Fibroblast of mammary gland (primary cell): ENCODE data around the gene BTBD9.

Experiments used
- DNase-seq: peaks from one replicate; pipeline ENCODE4 v3.0.0-alpha.2; 2010; ENCODE audit warnings: low read depth
- H3K4me3 ChIP-seq: 2 replicates; pipeline ENCODE4 v1.5.1; 2011; ENCODE audit warnings: low read depth, mild to moderate bottlenecking, low read length, moderate library complexity; ENCODE audit not compliant: control insufficient read depth
- CTCF ChIP-seq: conservative IDR thresholded peaks from 2 replicates; pipeline ENCODE4 v1.5.1; 2011; ENCODE audit warnings: low read depth, low read length, inconsistent platforms; ENCODE audit not compliant: control insufficient read depth, insufficient read depth

Gene BTBD9

GRCh38 chr6:38172739-38173410 is 466.9 kb downstream of the BTBD9 start:
- TF ChIP-seq CTCF, result no peak
- H3K4me3 ChIP-seq, result no peak overlapping the region
- no peak for DNase-seq

DNA sequence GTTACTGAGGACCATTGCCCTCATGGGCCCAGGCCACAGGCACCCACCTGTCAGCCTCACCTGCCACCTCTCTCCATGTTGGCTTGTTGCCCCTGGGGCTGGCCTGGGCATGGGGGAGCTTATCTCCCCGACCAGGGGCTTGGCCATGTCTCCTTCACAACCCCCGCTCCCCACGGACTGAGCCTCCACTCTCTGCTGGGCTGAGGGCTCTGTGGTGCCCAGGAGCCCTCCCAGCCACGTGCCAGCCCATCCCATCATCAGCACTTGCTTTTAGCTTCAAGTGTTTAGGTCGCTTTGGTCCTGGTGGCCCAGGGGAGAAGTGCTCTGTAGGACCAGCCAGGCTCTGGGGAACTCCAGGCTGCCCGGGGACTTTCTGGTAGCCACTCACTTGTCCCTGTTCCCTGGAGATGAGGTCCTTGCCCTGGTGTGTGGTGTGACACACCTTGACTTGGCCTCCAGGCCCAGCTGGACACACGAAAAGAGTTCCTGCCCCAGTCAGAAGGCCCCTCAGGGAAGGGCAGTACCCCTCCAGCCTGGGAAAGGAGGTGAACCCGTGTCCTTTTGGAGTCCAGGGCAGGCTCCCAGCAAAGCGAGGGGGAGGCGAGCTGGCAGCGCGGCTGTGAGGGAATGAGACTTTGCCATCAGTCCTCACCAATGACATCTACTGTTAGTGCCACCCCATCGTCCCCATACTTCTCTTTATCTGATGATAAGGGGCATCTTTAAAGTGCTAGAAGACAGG is 467.6 kb downstream of the BTBD9 start:
- no peak overlapping the region for H3K4me3 ChIP-seq
- no peak for TF ChIP-seq CTCF
- DNase-seq, result no peak

DNA sequence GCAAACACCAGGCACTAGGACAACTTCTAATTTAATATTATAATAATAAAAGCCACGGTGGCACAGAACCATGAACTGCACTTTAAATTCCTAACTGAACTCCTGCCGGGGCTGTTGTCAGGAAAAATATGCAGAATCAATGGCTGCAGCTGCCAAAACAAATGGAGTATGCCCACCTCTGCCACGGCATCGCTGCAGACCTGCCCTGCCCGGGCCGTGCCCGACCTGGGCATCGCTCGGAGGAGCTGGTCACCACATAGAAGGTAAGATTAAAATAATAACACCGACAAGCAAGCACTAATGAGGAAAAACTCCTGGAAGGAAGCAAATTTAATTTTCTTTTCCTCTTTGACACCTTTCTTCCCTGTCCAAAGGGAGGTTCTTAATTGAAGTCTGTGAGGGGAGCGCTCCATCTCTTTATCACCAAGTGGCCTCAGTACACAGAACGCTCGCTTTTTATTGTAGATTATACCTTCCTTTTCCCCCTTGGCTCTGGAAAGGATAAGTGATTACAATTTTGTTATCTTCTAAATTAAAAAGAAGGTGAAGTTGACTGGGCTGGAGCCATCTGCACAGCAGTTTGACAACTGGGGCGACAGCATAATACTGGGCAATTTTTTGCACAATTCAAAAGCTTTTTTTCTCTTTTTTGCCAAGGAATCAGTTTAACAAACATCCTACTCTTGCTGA is 468.9 kb downstream of the BTBD9 start:
- no peak overlapping the region for H3K4me3 ChIP-seq
- no peak for TF ChIP-seq CTCF
- DNase-seq, result no peak

GRCh38 chr6:38169977-38170526 is 469.7 kb downstream of the BTBD9 start:
- no peak for TF ChIP-seq CTCF
- no peak for DNase-seq
- no peak overlapping the region for H3K4me3 ChIP-seq

DNA sequence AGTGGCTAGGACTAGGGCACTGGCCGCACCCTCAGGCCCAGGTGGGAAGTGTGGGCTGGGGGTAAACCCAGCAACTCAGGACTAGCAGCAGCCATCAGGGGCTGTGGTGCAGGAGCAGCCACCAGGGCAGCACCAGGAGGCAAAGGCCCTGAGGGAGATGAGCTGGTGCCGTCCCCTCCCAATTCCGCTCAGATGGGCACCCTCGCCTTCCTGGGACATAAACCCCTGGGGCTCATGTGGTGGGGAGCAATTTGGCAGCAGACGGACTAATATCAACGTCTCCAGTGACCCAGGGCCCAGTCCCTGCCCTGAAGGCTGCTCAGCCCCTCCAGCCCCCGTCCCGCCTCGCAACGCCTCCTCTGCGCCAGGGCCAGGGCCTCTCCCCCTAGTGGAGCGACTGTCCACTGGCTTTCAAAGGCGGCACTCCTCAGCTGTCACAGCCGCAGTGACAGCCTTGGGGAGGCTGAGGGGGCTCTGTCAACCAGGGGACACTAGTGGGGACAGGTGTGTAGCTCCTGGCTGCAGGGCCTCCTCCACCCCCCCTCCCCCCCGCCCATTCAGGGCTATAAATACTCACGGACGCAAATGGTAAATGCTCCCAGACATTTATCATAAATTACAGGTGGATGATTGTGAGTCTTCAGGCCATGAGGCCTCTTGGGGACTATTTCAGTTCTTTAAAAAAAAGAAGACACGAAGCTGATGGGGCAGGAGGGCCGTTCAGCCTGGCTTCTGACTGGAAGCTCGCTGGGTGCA is 470.3 kb downstream of the BTBD9 start:
- TF ChIP-seq CTCF, result no peak
- no peak overlapping the region for H3K4me3 ChIP-seq
- DNase-seq, result no peak

DNA sequence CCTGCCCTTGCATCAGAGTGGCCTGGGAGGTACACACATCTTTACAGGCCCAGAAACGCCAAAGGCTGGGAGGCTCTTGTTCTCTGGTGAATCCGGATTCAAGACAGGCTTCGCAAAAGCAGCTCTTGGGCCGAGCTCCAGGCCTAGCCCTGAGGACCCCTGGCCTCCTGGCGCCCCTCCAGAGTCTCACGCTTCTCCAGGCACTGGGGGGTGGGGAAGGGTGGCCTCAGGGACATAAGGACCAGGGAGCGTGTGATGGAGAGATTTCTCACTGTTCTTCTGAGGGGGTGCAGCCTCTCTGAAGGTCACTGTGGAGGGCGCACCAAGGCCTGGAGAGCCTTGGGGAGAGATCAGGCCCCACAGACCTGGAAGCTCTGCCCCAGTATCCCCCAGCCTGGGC is 471.0 kb downstream of the BTBD9 start:
- no peak for DNase-seq
- TF ChIP-seq CTCF, result no peak
- H3K4me3 ChIP-seq, result no peak overlapping the region
